SJSA1 (cell line): ENCODE results near the gene INSC. TPM values are rescaled to one million over a fixed set of nuclear protein-coding genes. Genes with fewer than 3 reads are reported as not detected.

ENCODE experiments used
- DNase-seq, 2 experiments: peaks; one replicate each; pipeline ENCODE4 v3.0.0-alpha.2; 2015 to 2020; ENCODE audit warnings: low spot score in 2 of 2, low read depth in 1 of 2
- H3K27ac ChIP-seq: fragments of 250-450 bp; sonication (Bioruptor Pico); 2 replicates; pipeline ENCODE4 v1.5.1; 2020; ENCODE audit warnings: mild to moderate bottlenecking, moderate library complexity
- H3K27me3 ChIP-seq: fragments of 250-450 bp; sonication (Bioruptor Pico); replicated peaks from 2 replicates; pipeline ENCODE4 v1.5.1; 2020; ENCODE audit warnings: mild to moderate bottlenecking, moderate library complexity
- H3K36me3 ChIP-seq: fragments of 250-450 bp; sonication (Bioruptor Pico); 2 replicates; pipeline ENCODE4 v1.5.1; 2020; ENCODE audit warnings: mild to moderate bottlenecking
- H3K4me1 ChIP-seq: fragments of 250-450 bp; sonication (Bioruptor Pico); replicated peaks from 2 replicates; pipeline ENCODE4 v1.6.1; 2021; ENCODE audit warnings: mild to moderate bottlenecking
- H3K4me3 ChIP-seq: fragments of 250-450 bp; sonication (Bioruptor Pico); 2 replicates; pipeline ENCODE4 v1.5.1; 2020; ENCODE audit warnings: mild to moderate bottlenecking
- H3K9me3 ChIP-seq: fragments of 250-450 bp; sonication (Bioruptor Pico); replicated peaks from 2 replicates; pipeline ENCODE4 v1.5.1; 2020; ENCODE audit warnings: mild to moderate bottlenecking
- total RNA-seq: library from RNA; depleted of rRNA; stranded (reverse); fragments of >200 nt; shearing (Covaris generic); gene quantifications from 2 replicates; pipeline ENCODE4 v1.2.3, GENCODE V29; 2014

The INSC gene
- total RNA-seq, 1 experiment from 2014 or later = 0.26 TPM

GRCh38 chr11:15233371-15234165, 118.8 kb downstream of the INSC start:
- Histone ChIP-seq H3K27ac (no peak overlapping the region), H3K36me3 (no peaks in the 10 kb centered on the region), H3K27me3 (no peaks in the 10 kb centered on the region), H3K4me1 (no peaks in the 10 kb centered on the region), H3K9me3 (no peaks in the 10 kb centered on the region), H3K4me3 (no peak overlapping the region)
- no peak for DNase-seq

DNA sequence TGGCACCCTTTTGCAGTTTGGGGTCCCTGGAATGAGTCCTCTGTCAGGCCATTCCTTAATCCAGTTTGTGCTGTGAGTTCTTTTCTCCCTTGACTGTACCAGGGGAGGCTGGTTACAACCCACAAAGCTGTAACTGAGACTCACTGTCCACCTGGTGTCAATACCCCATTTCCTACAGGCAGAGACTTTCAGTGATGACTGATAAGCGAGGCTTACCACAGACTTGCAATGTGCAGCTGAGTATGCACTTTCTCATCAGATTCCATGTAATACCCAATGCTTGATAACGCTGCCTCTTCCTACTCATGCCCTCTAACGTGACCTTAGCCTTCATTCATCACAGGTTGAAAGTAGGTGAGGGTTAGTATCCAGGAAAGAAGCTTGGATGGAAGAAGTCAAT, 120.1 kb downstream of the INSC start:
- Histone ChIP-seq H3K27me3 (no peaks in the 10 kb centered on the region), H3K9me3 (no peaks in the 10 kb centered on the region), H3K36me3 (no peaks in the 10 kb centered on the region), H3K27ac (no peak overlapping the region), H3K4me3 (no peak overlapping the region), H3K4me1 (no peaks in the 10 kb centered on the region)
- no peak for DNase-seq

DNA sequence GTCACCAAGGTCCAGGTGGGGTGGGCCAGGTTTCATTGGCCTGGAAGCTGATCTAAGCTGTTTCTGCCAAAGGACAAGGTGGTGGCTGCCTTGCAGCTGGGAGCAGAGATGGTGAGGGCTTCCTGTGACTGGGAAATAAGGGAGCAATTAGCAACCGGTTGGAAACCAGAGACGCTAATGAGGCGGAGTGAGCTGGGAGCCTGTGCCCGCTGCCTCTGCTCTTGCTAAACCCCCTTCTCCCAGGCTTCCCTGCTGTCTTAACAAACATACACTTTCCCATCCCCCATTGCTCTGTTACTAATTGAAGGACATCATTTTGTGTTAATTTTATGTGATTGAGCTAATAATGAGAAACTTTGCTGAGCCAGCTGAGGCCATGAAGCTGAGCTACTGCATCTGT, 121.8 kb downstream of the INSC start:
- no peaks in the 10 kb centered on the region for H3K27me3 ChIP-seq
- no peak overlapping the region for H3K4me3 ChIP-seq
- no peak for DNase-seq
- no peaks in the 10 kb centered on the region for H3K36me3 ChIP-seq
- H3K4me1 ChIP-seq = no peaks in the 10 kb centered on the region
- no peaks in the 10 kb centered on the region for H3K9me3 ChIP-seq
- no peak overlapping the region for H3K27ac ChIP-seq

GRCh38 chr11:15238856-15239255, 124.1 kb downstream of the INSC start:
- Histone ChIP-seq H3K27me3 (no peaks in the 10 kb centered on the region), H3K27ac (no peak overlapping the region), H3K4me1 (no peaks in the 10 kb centered on the region), H3K36me3 (no peaks in the 10 kb centered on the region), H3K4me3 (no peak overlapping the region), H3K9me3 (no peaks in the 10 kb centered on the region)
- DNase-seq = no peak

DNA sequence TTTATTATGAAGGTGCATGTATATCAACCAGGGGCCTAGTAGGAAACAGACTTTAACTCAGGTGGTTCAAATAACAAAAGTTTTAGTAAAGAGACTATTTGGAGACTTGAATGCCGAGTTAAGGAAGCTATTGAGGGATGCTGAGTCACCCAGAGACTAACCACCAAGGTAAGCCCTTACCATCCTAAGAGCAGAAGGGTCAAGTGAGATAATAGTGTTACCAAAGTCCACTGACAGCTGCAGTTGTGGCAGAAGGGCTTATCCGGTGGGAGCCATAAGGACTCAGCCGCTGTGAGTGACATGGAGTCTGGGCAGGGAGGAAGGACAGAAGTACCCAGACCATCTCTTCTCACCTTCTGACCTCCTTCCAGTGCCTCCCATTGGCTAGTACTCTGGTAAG, 134.0 kb downstream of the INSC start:
- H3K36me3 ChIP-seq = no peaks in the 10 kb centered on the region
- no peak for DNase-seq
- no peaks in the 10 kb centered on the region for H3K4me1 ChIP-seq
- no peak overlapping the region for H3K4me3 ChIP-seq
- H3K27ac ChIP-seq = no peak overlapping the region
- no peaks in the 10 kb centered on the region for H3K27me3 ChIP-seq
- H3K9me3 ChIP-seq = no peaks in the 10 kb centered on the region

DNA sequence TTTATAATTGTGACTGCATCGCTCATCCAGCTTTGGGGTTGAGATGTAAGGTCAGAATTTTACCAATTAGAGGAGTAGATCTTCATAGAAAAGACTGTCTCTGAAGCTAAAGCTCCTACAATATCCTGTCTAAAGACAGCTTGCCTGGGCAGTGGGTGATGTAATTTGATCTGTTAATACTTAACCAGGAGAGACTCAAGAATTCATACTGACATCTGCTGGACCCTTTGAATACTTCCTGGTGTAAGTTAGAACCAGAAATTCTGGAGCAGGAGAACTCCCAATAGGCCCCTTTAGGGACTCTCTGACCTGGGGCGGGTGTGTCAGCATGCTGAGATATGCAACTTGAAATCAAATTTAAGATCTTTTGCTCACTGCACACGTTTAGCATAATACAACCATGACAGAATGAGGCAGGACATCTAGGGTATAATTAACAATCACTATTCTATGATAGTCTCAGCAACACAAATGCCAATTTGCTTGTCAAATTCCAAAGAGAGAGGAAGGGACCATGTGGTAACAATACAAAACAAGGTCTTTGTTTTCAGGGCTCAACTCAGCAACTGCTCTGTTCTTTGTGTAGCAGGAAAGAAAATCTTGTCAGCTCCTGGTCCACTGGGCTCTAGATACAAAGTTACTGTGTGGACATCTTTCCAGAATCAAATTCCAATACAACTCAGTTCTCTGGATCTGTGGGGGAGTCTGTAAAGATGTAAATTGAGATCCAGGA, 143.9 kb downstream of the INSC start:
- Histone ChIP-seq H3K27me3 (peaks cover 4% of the 10 kb centered on the region; the same call in 1 of the 2 replicates), H3K27ac (no peak overlapping the region), H3K9me3 (no peaks in the 10 kb centered on the region), H3K4me3 (no peak overlapping the region), H3K36me3 (no peaks in the 10 kb centered on the region), H3K4me1 (no peaks in the 10 kb centered on the region)
- DNase-seq = no peak

- no peak overlapping the region for H3K27ac ChIP-seq
- no peak for DNase-seq
- no peaks in the 10 kb centered on the region for H3K27me3 ChIP-seq
- H3K4me3 ChIP-seq = no peak overlapping the region
- no peaks in the 10 kb centered on the region for H3K4me1 ChIP-seq
- H3K36me3 ChIP-seq = no peaks in the 10 kb centered on the region
- no peaks in the 10 kb centered on the region for H3K9me3 ChIP-seq
Observed at GRCh38 chr11:15266999-15267398, 152.3 kb downstream of the INSC start.

- Histone ChIP-seq H3K4me3 (no peak overlapping the region), H3K27me3 (0 out of 2 replicates have a peak, but pooled peaks cover 3% of the 10 kb centered on the region), H3K36me3 (no peaks in the 10 kb centered on the region), H3K4me1 (no peaks in the 10 kb centered on the region), H3K9me3 (no peaks in the 10 kb centered on the region; the same call in 1 of the 2 replicates), H3K27ac (no peak overlapping the region)
- DNase-seq = no peak
Observed at GRCh38 chr11:15268598-15268997, 153.9 kb downstream of the INSC start.

DNA sequence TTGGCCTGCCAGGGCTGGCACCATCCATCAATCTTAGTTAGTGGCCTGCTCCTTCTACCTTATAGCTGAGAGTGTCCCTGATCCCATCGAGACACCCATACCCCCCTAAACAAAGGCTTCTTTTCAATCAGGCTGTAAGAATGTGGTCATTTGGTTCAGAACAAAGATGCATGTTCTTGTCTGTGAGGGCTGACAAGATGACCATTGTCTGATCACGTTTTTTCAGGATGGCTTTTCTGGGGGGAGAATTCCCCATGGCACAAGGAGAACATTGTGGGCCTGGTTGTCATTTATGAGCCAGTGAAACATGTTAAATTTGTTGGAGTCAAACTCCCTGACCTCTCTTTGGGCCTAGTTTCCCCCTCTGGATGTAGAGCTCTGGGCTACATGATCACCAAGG, 160.4 kb downstream of the INSC start:
- DNase-seq = no peak
- Histone ChIP-seq H3K36me3 (no peaks in the 10 kb centered on the region), H3K9me3 (no peaks in the 10 kb centered on the region; the same call in 1 of the 2 replicates), H3K27me3 (0 out of 2 replicates have a peak, but pooled peaks cover 3% of the 10 kb centered on the region), H3K4me1 (0 out of 2 replicates have a peak, but pooled peaks cover 2% of the 10 kb centered on the region), H3K27ac (no peak overlapping the region), H3K4me3 (no peak overlapping the region)

- H3K27me3 ChIP-seq = 0 out of 2 replicates have a peak, but pooled peaks cover 3% of the 10 kb centered on the region
- no peaks in the 10 kb centered on the region; the same call in 1 of the 2 replicates for H3K9me3 ChIP-seq
- no peaks in the 10 kb centered on the region for H3K36me3 ChIP-seq
- H3K27ac ChIP-seq = no peak overlapping the region
- H3K4me3 ChIP-seq = no peak overlapping the region
- no peak for DNase-seq
- H3K4me1 ChIP-seq = 0 out of 2 replicates have a peak, but pooled peaks cover 2% of the 10 kb centered on the region
Observed at GRCh38 chr11:15276621-15277020, 161.9 kb downstream of the INSC start.

- no peak overlapping the region for H3K27ac ChIP-seq
- no peaks in the 10 kb centered on the region for H3K36me3 ChIP-seq
- H3K4me3 ChIP-seq = no peak overlapping the region
- no peak for DNase-seq
- H3K9me3 ChIP-seq = no peaks in the 10 kb centered on the region
- H3K4me1 ChIP-seq = 0 out of 2 replicates have a peak, but pooled peaks cover 2% of the 10 kb centered on the region
- 0 out of 2 replicates have a peak, but pooled peaks cover 3% of the 10 kb centered on the region for H3K27me3 ChIP-seq
Observed at GRCh38 chr11:15278128-15278527, 163.4 kb downstream of the INSC start.

GRCh38 chr11:15280393-15280792, 165.7 kb downstream of the INSC start:
- H3K36me3 ChIP-seq = no peaks in the 10 kb centered on the region
- no peak for DNase-seq
- H3K9me3 ChIP-seq = no peaks in the 10 kb centered on the region
- H3K4me1 ChIP-seq = 0 out of 2 replicates have a peak, but pooled peaks cover 2% of the 10 kb centered on the region
- no peak overlapping the region for H3K27ac ChIP-seq
- H3K27me3 ChIP-seq = no peaks in the 10 kb centered on the region
- H3K4me3 ChIP-seq = no peak overlapping the region

DNA sequence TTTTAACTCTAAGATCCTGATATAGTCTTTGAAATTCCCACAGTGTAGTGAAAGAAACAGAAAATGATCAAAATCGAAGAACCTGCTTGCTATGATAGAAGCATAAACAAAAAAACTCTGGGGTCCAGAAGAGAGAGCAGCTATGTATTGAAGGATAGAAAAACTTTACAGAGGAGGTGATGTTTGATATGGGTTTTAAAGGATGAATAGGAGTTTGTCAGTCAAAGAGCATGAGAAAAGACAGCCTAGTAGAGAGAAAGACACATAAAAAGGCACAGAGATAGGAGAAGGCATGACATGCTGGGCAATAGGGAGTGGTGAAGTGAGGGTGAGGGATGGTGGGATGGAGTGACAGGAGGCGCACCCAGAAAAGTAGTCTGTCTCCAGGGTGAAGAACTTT, 168.0 kb downstream of the INSC start:
- no peaks in the 10 kb centered on the region for H3K36me3 ChIP-seq
- H3K9me3 ChIP-seq = no peaks in the 10 kb centered on the region
- no peak for DNase-seq
- H3K27ac ChIP-seq = no peak overlapping the region
- H3K4me3 ChIP-seq = no peak overlapping the region
- 0 out of 2 replicates have a peak, but pooled peaks cover 2% of the 10 kb centered on the region for H3K4me1 ChIP-seq
- H3K27me3 ChIP-seq = no peaks in the 10 kb centered on the region

DNA sequence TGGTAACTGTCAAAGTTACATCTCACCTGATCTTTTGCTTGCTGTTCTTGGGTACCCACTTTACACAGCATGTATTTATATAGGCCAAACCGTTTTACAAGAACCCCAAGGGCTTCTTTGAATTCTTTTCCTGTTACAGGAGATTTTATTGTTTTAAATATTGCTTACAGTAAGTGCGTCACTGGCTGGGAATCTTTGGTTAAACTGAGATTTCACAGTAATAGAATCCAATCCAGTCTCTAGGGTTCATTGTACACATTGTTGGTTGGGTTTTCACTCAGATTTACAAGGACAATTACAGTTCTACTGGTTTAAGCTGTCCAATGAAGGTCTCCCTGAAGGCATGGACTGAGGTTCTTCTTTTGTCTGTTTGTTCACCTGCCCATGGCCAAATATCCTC, 171.7 kb downstream of the INSC start:
- Histone ChIP-seq H3K27me3 (no peaks in the 10 kb centered on the region), H3K9me3 (no peaks in the 10 kb centered on the region)
- no peak for DNase-seq

More for the DNA sequence above, 171.7 kb downstream of the INSC start:
- H3K4me1 ChIP-seq = no peaks in the 10 kb centered on the region
- H3K4me3 ChIP-seq = no peak overlapping the region
- no peaks in the 10 kb centered on the region for H3K36me3 ChIP-seq
- H3K27ac ChIP-seq = no peak overlapping the region
